ENCODE measurements around the gene MYO1G. TPM values are rescaled to one million over a fixed set of nuclear protein-coding genes. Genes with fewer than 3 reads are reported as not detected.

MYO1G gene
- total and polyA plus RNA-seq, 10 of the 15 experiments (the other 5 are each of a cell fraction or from before 2014, with no cell fraction given) = 1.8 to 232 (median 134) TPM

- ATAC-seq (no peak), DNase-seq (ENCODE audit: low read depth, low spot score) (no peak), FAIRE-seq (no peak)
- Histone ChIP-seq H3K4me3 (no peak overlapping the region), H3K4me1 (ENCODE audit: control insufficient read depth, insufficient read depth, low read length) (peaks cover 36% of the 10 kb centered on the region), H3K36me3 (ENCODE audit: control insufficient read depth in 2 of 2, insufficient read depth in 2 of 2, low read length in 1 of 2) (peaks cover 0 to 3% of the 10 kb centered on the region in 2 experiments; a peak in 2 of 4 replicates), H2AFZ (ENCODE audit: control insufficient read depth, low read depth, low read length) (no peak overlapping the region), H3K27ac (ENCODE audit: control insufficient read depth, insufficient read depth) (peak overlapping the region; percentile 65), H3K9me3 (replicated peaks; ENCODE audit: control insufficient read depth, insufficient read depth, low read length) (no peaks in the 10 kb centered on the region), H3K27me3 (replicated peaks in 1 of 2; ENCODE audit: control insufficient read depth in 2 of 2, insufficient read depth in 2 of 2, low read length in 1 of 2) (no peaks in the 10 kb centered on the region), H3K9ac (ENCODE audit: control insufficient read depth, insufficient read depth, low read length) (no peak overlapping the region), H3K79me2 (ENCODE audit: control insufficient read depth, insufficient read depth, low read length) (peaks cover 62% of the 10 kb centered on the region), H3K4me2 (ENCODE audit: control insufficient read depth, insufficient read depth) (peak overlapping the region; percentile 82; the same call in 1 of the 2 replicates), H4K20me1 (ENCODE audit: control insufficient read depth, insufficient read depth) (no peaks in the 10 kb centered on the region)
- no TSS peak for BruUV-seq (replicated peaks)
- TF ChIP-seq MLLT1 (IDR thresholded peaks at IDR 0.05) = no peak
- no peak for TF ChIP-seq SP1 (IDR thresholded peaks at IDR 0.05; ENCODE audit: low read depth, low read length)
- TF ChIP-seq HDAC6 (IDR thresholded peaks at IDR 0.05; ENCODE audit: unreplicated experiment) = no peak
- TF ChIP-seq CHD1 (IDR thresholded peaks at IDR 0.05; ENCODE audit: low read depth, low read length) = no peak
- no peak for TF ChIP-seq YBX1 (IDR thresholded peaks at IDR 0.05)
- no peak for TF ChIP-seq NFXL1 (IDR thresholded peaks at IDR 0.05; ENCODE audit: borderline replicate concordance)
- no peak for TF ChIP-seq ETV6 (conservative IDR thresholded peaks at IDR 0.05 in 1 of 2, IDR thresholded peaks at IDR 0.05 in 1 of 2; ENCODE audit: borderline replicate concordance in 1 of 2, low read depth in 1 of 2)
- no peak for TF ChIP-seq MTA2 (IDR thresholded peaks at IDR 0.05; ENCODE audit: low read depth)
- no peak for TF ChIP-seq ATF3 (IDR thresholded peaks at IDR 0.05; ENCODE audit: borderline replicate concordance, extremely low read depth, low read depth, low read length)
- TF ChIP-seq KDM1A (IDR thresholded peaks at IDR 0.05; ENCODE audit: borderline replicate concordance) = no peak
- TF ChIP-seq ZNF207 (IDR thresholded peaks at IDR 0.05; ENCODE audit: borderline replicate concordance) = no peak
- SMC1A ChIA-PET (ENCODE audit: uncharacterized antibody, unreplicated experiment) = interaction anchor here (0.6 to 2.1 kb wide), 7 partner anchors 11 to 425 kb away, joined by 3 to 8 read pairs (median 6); partner anchors contain the start of gene TMED4
- in situ Hi-C loops (cut with MboI) (no loop called here), intact Hi-C loops (cut with micrococcal nuclease; ENCODE audit: unreplicated experiment) (no loop called here)
- RAD21 ChIA-PET (ENCODE audit: unreplicated experiment) = interaction anchor here (0.6 to 1.2 kb wide), 5 partner anchors 8 to 84 kb away, joined by 3 to 7 read pairs (median 6); partner anchors contain the start of gene CCM2
- WGBS (ENCODE audit: insufficient coverage, insufficient replicate concordance, low lambda C conversion rate, missing lambda C conversion rate) = 88% methylated on average over 7 of the region's 7 CpGs
- POLR2A ChIA-PET = interaction anchor here (0.6 to 1.2 kb wide), 2 partner anchors 17 to 323 kb away, joined by 3 to 4 read pairs; no protein-coding TSS in a partner anchor
- CTCF ChIA-PET = interaction anchor here (0.7 to 3.0 kb wide), 4 partner anchors 13 to 129 kb away, joined by 6 to 10 read pairs (median 6); no protein-coding TSS in a partner anchor
Observed at GRCh38 chr7:45007106-45007505, 28.3 kb upstream of the MYO1G start.

Data from GM12878 (cell line).